Non-pigmented ciliary epithelial cell (primary cell): ENCODE data around the gene TSPY2.
"Not testable (repeated sequence)": the region's sequence is repeated elsewhere in the genome, so short reads cannot be mapped to it uniquely, and the experiment has no call there.

Experiments
- DNase-seq: peaks from one replicate; pipeline ENCODE4 v3.0.0-alpha.2; 2010; ENCODE audit warnings: low read depth

The TSPY2 gene

GRCh38 chrY:6245923-6246322, at the start of gene TSPY2:
TSPY2 (plus strand) TSS chrY:6246223; CDS start chrY:6246269, 46 bp downstream.
- not testable (repeated sequence) for DNase-seq

- not testable (repeated sequence) for DNase-seq
These were observed 36.5 kb upstream of the TSPY2 start for GRCh38 chrY:6209565-6209964.

GRCh38 chrY:6217045-6217444, 29.0 kb upstream of the TSPY2 start:
- not testable (repeated sequence) for DNase-seq

- DNase-seq = not testable (repeated sequence)
These were observed 23.8 kb downstream of the TSPY2 start for GRCh38 chrY:6269839-6270238.
